Astrocyte of the hippocampus (primary cell): ENCODE results near the gene MUCL3.
"Not testable (repeated sequence)": the region's sequence is repeated elsewhere in the genome, so short reads cannot be mapped to it uniquely, and the experiment has no call there.

Experiments used
- DNase-seq: peaks from one replicate; pipeline ENCODE4 v3.0.0; 2011; ENCODE audit warnings: low read depth, low spot score

MUCL3 gene

DNA sequence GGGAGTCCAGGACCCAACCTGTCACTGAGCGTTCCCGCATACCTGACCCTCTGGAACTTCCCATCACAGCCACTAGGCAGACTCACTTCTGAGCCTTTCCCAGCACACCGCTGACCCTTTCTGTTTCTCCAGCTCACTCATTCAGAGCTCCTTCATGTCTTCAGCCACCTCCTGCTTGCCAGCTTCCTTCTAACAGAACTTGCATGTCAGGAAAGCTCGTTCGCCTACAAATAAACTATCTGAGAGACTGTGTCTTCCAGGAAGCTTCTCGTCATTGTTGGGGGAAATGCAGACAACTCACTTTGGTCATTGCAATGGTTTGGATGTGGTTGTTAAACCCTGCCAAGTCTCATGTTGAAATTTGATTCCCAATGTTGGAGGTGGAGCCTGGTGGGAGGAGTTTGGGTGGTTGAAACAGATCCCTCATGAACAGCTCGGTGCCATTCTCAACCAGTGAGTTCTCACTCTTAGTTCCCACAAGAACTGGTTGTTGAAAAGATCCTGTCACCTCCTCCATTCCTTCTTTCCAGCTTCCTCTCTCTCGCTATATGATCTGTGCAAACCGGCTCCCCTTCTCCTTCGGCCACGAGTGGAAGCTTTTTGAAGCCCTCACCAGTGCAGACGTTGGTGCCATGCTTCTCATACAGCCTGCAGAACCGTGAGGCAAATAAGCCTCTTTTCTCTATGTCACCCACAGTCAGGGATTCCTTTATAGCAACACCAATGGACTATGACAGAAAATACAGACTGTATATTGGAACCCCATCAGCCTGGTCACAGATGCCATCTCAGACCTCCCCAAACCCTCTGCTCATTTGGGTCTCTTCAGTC lies 41.4 kb downstream of the MUCL3 start:
- DNase-seq, result peak; percentile 80

DNA sequence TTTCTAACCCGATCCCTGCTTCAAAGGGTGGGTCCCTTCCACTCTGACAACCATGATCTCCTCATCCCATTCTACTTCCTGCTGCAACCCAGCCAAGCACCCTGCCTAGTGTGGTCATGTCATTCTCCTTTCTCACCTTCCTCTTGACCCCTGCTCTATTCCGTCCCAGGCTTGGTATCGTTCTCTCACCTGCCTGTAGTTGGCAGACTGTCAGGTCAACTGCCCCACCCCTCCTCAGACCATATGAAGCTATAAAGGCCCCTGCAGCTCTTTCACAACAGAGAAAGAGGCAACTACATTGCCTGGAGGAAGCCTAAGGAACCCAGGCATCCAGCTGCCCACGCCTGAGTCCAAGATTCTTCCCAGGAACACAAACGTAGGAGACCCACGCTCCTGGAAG lies 42.7 kb downstream of the MUCL3 start, which contains the start of gene MUC21:
Gene MUC21 (plus strand): TSS at position 280 of the 400 bp plus-strand sequence. CDS start 241 bp downstream, outside the sequence.
- DNase-seq, result no peak

DNA sequence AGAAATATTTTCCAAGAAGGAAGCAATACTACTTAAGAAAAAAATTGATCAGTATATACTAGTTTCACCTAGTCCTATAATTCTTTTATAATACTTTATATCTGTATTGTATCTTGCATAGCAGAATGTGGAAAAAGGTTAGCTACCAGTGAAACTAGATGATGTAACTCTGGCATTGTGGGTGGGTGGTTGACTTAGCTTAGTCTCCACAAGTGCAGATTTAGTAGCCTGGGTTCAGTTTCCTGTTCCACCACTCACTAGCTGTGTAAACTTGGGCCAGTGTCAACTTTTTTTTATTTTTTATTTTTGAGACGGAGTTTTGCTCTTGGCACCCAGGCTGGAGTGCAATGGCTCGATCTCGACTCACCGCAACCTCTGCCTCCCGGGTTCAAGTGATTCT lies 44.7 kb downstream of the MUCL3 start:
- no peak for DNase-seq

DNA sequence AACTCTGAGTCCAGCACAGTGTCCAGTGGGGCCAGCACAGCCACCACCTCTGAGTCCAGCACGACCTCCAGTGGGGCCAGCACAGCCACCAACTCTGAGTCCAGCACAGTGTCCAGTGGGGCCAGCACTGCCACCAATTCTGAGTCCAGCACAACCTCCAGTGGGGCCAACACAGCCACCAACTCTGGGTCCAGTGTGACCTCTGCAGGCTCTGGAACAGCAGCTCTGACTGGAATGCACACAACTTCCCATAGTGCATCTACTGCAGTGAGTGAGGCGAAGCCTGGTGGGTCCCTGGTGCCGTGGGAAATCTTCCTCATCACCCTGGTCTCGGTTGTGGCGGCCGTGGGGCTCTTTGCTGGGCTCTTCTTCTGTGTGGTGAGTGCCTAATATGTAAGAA lies 46.5 kb downstream of the MUCL3 start:
- no peak for DNase-seq

DNA sequence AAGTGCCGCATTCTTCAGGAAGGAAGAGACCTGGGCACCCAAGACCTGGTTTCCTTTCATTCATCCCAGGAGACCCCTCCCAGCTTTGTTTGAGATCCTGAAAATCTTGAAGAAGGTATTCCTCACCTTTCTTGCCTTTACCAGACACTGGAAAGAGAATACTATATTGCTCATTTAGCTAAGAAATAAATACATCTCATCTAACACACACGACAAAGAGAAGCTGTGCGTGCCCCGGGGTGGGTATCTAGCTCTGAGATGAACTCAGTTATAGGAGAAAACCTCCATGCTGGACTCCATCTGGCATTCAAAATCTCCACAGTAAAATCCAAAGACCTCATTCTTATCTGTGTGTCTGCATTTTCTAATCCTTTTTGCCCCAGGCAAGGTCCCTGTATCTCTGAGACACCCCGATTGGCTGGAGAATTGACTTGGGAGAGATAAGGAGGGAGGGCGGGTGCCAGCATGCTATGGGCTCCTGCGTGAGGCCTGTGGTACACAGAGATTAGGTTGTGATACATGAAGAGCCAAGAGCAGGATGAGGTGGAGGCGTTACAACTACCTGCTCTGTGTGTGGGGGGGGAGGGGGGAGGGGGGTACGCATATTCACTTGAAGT lies 47.5 kb downstream of the MUCL3 start:
- DNase-seq, result no peak

DNA sequence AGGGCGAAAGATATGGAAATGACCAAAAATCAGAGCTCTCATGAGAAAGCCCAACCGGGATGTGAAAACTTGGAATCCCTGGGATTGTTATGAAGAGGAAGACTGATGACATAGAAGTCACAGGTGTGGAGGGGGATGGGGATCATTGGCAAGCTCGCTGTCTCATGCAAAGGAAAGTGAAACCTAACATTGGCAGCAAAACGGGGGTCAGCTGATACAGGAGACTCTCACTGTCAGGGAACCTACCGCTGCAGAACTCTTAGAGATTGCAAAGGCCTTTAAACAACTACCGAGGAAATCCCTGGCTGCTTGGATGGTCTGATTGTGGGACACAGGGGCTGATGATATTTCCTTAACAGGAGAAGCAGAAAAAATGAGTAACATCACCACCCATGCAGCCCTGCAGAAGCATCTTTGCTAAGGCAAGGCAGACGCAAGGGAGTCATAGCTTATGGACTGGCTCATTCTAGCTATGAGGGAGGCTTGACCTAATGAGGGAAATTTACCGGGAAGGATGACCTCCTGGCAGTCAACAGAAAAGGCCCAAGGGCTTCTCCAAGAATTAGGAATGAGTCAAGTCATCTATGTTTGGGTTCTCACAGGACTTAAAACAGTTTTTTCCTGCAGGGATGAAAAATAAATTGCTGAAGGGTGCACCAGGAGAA lies 49.8 kb downstream of the MUCL3 start:
- DNase-seq, result no peak

DNA sequence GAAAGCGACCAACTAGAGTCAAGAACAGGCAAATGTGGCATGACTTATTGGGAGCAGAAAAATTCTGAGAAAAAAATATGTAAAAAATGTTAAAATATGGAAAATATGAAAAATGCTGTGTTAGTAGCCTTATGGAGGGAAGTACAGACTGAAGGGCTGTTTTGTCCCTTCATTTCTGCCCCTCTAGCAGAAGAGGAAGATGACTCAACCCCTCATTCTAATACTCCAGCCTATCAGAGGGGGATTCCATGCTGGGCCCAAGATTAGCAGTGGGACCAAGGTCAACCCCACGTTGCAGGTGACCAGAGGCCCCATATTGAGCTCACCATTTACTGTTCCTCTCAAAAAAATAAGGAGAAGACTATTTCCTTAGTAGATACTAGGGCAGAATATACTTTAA lies 51.1 kb downstream of the MUCL3 start:
- DNase-seq, result no peak

DNA sequence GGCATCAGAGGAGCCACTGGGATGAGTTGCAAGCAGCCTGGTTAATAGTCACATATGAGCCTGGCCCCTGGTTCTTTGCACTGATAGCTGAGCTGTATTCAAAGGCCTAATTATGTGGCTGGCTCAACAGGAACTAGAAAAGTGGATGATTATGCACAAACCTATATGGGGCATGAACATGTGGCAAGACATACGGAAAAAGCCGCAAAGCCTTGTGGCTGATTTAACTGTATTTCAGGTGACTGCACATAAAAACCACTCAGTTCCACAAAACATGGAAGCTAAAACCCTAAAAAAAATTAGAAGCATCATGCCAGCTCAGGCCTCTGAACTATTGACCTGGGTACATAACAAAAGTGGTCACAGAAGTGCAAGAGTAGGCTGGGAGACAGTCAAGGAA lies 56.5 kb downstream of the MUCL3 start:
- no peak for DNase-seq

DNA sequence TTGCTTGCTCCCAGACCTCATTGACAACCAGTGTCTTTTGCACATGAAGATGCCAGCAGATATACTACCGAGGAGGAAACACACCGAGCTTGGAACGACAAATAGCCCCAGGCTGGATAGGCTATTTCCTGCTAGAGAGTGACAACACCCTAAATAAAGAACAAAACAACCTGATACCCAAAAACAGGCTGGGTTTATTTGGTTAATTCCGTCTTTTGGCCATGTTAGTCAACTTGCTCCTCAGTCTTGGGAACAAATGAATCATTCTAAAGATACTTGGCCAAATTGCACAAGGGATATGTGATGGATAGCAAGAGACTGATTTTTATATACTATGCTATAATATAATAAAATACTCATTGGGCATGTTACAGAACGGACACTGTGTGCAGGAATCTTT lies 58.0 kb downstream of the MUCL3 start:
- DNase-seq, result no peak

DNA sequence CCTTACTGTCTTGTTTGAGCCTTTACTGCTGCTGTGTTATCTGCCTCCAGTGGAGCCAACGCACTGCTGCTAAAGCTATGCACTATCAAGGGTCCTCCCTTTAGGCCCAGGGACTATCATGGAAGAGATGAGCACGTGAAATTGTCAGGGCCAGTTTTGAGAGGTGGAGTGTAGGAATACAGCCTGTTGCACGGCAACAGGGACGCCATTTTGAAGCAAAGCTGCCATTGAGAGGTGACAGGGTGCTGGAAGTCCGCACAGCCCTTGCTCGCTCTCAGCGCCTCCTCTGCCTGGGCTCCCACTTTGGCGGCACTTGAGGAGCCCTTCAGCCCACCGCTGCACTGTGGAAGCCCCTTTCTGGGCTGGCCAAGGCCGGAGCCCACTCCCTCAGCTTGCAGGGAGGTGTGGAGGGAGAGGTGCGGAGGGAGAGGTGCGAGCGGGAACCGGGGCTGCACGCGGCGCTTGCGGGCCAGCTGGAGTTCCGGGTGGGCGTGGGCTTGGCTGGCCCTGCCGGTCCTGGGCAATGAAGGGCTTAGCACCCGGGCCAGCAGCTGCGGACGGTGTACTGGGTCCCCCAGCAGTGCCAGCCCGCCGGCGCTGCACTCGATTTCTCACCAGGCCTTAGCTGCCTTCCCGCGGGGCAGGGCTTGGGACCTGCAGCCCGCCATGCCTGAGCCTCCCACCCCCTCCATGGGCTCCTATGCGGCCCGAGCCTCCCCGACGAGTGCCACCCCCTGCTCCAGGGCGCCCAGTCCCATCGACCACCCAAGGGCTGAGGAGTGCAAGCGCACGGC lies 59.5 kb downstream of the MUCL3 start:
- DNase-seq, result not testable (repeated sequence)

DNA sequence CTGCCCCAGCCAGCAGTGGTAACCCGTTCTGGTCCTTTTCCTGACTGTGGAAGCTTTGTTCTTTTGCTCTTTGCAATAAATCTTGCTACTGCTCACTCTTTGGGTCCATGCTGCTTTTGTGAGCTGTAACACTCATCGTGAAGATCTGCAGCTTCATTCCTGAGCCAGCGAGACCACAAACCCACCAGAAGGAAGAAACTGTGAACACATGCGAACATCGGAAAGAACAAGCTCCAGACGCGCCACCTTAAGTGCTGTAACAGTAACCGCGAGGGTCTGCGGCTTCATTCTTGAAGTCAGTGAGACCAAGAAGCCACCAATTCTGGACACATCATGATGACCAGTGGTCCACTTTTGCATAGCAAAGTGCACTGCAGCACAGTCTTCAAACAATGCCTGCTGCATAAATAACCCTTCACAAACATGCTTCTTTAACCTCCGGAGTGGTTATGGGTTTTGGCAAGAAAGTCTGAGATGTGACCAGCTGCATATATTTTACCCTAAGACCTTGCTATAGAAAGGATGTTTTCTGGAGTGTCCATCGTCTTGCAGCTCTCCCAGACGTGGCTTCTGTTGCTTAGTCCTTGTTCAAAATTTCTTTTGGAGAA lies 60.6 kb downstream of the MUCL3 start:
- no peak for DNase-seq

DNA sequence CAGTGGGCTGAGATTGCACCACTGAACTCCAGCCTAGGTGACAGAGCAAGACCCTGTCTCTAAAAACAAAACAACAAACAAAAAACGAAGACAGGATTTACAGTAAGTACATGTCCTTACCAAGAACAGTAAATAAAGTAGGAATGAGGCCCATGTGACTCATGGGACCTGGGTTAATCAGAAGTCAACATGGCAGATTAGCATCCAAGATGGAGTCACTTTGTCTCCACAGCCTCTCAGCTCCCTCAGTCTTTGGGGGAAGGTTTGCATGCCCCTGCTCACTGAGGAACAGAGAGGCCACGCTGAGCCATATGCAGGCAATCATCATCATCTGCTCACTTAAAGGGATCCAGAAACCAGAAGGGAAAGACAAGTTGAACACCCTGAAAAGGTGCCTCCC lies 61.7 kb downstream of the MUCL3 start:
- DNase-seq, result no peak
